HTR-8/SVneo (cell line): Measurements from ENCODE around the gene MOB1B.

ENCODE experiments used
- DNase-seq: peaks from one replicate; pipeline ENCODE4 v3.0.0; 2011; ENCODE audit warnings: low spot score, mixed read lengths; ENCODE audit not compliant: insufficient read length
- FAIRE-seq: peaks from 2 replicates; lab custom pipeline; 2011; peaks lifted over from hg19 to GRCh38; lab: Jason Lieb, UNC

MOB1B gene

DNA sequence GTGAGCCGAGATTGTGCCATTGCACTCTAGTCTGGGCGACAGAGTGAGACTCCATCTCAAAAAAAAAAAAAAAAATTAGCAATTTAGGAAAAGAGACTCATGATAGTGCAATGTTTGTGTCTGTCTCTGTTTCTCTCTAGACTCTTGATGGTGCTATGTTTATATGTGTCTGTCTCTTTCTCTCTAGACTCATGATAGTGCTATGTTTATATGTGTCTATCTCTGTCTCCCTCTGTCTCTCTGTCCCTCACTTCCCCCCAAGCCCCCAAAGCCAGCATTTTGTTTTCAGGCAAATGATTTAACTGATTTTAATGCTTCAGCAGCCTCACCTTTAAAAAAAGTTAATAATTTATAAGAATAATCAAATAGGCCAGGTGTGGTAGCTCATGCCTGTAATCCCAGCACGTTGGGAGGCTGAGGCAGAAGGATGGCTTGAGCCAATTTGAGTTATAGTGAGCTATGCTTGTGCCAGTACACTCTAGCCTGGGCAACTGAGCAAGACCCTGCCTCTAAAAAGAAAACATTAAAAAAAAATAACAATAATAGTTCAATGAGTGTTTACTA lies 6.9 kb downstream of the MOB1B start:
- no peak for DNase-seq
- no peak for FAIRE-seq

DNA sequence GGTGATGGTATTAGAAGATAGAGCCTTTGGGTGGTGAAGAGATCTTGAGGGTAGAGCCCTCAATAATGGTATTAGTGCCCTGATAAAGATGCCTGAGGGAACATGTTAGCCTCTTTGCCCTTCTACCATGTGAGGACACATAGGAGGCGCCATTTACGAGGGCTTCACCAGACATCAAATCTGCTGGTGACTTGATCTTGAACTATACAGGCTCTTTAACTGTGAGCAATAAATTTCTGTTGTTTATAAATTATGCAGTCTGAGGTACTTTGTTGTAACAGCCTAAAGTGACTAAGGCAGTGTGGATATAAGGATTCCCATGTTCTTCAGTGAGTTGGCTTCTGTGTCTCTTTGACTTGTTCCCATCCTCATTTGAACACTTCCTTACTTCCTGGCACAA lies 11.8 kb downstream of the MOB1B start:
- FAIRE-seq (no peak), DNase-seq (no peak)

- no peak for DNase-seq
- no peak for FAIRE-seq
These were observed 12.5 kb downstream of the MOB1B start for GRCh38 chr4:70914631-70915030.

DNA sequence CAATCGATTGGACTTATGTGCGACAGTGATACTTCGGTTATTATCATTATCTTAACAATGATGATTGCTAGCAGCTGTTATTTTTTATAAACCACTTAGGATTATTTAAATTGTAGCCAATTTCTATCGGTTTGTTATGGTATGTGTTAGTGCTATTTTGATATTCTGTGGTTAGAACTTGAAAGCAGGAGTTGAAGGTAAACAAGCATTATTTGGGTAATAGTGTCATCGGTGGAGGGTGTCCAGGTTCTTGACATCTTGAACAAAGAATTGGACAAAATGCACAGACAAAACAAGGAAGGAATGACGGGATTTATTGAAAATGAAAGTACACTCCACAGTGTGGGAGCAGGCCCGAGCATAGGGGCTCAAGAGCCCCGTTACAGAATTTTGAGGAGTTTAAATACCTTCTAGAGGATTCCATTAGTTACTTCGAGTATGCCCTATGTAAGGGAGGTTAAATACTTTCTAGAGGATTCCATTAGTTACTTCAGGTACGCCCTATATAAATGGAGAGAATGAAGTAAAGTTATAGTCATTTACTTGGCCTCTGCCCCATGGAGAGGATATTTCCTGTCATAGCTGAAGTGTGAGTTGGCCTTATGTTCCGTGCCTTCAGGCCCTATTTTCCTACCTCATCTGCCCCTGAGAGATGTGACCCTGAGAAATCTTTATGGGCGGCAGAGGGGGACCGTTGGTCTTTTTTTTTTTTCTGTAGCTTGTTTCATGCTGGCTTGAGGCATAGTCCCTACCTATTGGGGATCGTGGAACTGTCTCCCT lies 13.1 kb downstream of the MOB1B start:
- no peak for FAIRE-seq
- peak; percentile 13 for DNase-seq

DNA sequence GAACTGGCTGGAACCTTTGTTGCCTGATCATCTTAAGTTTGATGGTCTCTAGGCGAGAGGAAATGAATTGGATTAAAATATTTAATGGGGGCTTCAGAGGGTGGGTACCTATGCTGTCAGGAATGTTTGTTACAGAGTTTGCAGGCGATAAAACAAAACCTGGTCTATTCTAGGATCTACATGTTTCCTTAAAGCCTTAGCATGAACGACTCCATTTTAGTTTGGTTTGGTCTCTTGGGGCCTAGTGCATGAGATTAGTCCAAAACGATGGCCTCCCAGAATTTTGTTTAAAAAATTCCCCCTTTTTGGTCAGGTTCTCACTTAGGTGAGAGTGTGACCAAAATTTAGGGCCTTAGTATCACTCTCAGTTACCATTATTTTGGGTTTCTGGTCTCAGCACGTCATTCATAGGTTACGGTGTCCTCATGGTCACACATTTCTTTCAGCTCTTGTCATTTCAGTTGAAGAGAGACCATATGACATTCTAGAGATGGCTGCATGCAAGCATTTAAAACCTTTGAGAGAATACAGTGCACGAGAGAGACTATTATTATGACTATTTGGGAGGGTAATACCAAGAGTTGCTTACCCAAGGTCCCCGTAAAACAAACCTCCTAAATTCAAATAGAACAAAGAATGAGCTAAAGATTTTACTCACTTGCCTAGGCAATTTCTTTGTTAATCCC lies 13.8 kb downstream of the MOB1B start:
- FAIRE-seq (no peak), DNase-seq (no peak)

- FAIRE-seq: no peak
- DNase-seq: no peak
These were observed 18.4 kb downstream of the MOB1B start for GRCh38 chr4:70920592-70920991.

GRCh38 chr4:70925418-70925817 lies 23.2 kb downstream of the MOB1B start:
- no peak for FAIRE-seq
- no peak for DNase-seq

DNA sequence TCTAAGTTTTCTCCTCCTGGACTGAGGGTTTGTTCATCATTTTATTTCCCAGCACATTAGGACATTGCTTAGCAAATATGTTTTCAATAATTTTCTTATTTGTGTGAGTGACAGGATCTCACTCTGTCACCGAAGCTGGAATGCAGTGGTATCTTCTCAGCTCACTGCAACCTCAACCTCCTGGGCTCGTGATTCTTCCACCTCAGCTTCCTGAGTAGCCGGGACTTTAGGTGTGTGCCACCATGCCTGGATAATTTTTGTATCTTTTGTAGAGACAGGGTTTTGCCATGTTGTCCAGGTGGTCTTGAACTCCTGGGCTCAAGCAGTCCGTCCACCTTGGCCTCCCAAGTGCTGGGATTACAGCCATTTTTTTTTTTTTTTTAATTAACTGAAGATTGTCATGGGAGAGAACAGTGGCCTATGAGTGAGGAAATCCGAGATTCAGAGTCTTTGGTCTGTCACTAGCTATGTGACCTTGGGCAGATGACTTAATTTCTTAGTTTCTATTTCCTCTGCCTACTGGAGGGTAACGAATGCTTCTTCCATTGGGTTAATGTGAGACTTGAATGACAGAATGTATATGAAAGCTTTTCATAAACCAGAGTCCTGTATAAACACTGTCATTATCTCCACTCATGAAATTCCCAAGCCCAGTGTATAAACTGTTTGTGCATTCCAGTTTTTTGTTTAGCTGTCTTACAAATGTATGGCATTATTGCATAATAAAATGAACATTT lies 23.9 kb downstream of the MOB1B start:
- DNase-seq: no peak
- no peak for FAIRE-seq

DNA sequence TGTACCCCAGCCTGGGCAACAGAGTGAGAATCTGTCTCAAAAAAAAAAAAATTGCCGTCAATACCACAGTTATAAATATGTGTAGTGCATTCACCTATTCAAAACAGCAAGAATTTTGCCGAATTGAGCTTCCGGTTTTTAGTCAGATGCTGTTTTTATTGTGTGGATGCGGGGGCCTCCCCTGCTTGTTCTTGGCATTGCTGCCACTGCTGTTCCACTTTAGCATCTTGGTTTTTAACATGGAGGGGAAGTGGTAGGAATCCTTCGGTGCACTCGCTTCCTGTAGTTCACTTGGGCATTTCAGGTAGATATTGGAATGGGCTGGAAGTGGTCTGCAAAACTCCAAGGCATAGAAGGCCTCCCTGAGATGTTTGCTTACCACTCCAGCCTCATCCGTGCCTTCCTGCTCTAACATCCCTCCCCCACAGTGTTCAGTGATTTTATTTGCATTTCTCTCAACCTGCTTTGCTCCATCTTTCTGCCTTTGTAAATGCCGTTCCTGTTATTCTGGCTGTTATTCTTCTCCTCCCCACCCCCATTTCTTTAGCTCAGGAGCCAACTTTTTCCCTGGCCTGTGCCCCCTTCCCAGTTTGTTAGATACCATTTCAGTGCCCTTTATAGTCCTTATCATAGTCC lies 25.5 kb downstream of the MOB1B start:
- FAIRE-seq (no peak), DNase-seq (no peak)

DNA sequence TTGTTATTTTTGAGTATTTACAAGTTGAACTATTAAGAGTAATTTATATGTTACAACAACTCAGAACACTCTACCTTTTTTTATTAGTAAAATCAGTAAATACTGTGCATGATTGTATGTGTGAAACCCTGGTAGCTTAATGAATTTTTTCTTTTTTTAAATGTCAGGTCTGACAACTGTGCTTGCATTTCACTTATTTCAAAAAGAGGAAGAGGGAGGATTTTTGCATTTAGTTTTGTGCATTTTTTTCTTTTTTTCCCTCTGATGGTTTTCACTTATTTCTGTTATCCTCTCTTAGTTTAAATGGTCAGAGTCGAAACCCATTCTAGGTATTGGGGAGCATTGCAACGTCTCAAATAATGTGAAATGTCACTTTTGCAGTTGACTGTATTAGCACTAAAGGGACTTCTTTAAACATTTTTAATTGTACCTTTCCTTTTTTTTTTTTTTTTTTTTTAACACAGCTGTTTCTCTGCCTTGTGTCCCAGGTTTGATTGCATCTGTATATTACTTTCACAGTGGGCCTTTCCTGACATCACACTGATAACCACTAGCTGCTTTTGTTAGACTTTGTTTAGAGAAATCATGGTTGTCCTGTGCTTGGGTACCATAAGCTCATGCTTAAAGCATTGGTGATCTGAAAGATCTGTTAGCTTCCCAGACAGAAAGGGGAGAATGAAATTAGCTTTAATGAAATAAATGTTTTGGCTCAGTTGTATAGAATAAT lies 28.5 kb downstream of the MOB1B start:
- FAIRE-seq: no peak
- DNase-seq: no peak

DNA sequence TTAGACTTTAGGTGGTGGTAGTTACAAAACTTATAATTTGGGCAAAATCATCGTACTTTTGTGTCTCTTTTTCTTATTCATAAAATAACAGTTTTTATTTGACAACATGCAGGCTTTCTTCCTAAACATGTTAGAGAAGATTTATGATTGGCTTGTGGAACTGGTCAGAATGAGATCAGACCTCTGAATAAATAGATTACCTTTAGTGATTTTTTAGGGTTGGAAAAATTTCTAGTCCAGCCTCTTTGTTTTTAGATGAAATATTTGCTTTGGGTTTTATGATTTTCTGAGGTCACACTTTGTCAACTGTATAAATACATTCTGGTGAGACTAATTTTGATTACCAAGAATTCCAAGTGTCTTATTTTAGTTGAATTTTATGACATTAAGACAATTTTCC lies 29.2 kb downstream of the MOB1B start:
- FAIRE-seq (no peak), DNase-seq (no peak)

GRCh38 chr4:70932984-70933383 lies 30.8 kb downstream of the MOB1B start:
- DNase-seq (no peak), FAIRE-seq (no peak)

DNA sequence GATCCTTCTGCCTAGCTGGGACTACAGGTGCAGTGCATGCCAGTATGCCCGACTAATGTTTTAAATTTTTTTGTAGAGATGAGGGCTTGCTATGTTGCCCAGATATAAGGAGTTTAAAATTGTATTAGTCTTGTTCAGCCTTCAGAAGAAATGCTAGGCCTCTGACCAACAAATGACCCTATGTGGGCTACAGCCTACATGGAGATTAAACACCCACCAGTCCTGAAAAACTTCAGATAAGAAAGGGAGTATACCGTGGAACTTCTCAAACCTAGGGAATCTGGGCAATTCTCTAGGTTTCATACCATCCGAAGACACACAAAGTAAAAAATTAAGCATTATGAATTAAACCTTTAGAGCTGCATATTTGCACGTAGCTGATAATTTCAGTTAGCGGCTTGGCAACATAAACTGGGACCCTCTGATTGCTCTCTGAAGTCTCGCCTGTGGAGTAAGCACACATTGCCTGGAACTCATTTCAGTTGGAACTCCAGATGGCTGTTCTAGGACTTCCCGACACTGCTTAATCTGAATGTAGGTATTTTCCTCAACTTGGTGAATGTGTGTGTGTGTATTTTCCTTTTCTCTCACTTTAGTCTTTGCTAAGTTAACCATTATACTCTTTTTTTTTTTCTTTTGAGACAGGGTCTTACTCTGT lies 33.0 kb downstream of the MOB1B start:
- DNase-seq: no peak
- FAIRE-seq: no peak

GRCh38 chr4:70936200-70936787 lies 34.1 kb downstream of the MOB1B start:
- no peak for FAIRE-seq
- DNase-seq: no peak

DNA sequence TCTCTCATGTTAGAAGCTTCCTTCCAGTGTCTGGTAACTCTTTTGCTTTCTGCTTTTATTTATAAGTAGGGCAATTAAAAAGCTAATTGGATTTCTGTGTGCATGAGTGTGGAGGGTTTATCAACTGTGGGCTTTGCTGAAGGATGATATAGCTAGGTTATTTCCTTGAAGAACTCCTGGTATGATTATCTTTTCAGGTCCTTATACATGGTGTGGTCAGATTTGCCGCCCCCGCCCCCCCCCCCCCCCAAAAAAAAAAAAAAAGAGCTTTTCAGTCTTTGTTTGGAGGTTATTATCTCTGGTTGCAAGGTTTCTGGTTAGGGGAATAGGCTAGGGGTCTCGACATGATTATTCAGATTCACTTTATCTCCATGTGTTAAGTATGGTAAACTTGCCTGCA lies 35.9 kb downstream of the MOB1B start:
- DNase-seq: no peak
- no peak for FAIRE-seq

DNA sequence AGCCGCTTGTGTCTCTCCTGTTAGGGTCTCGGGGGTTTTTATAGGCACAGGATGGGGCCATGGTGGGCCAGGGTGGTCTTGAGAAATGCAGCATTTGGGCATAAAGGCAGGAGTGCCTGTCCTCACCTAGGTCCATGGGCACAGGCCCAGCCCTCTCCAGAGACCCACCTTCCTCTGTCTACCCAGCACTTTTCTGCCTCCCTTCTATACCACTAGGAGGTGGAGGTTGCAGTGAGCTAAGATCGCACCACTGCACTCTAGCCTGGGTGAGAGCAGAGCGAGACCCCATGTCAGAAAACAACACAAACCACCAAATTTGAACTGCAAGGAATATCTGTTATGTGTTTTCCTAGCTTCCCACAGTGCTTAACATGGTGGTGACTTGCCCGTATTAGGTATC lies 38.0 kb downstream of the MOB1B start:
- no peak for FAIRE-seq
- DNase-seq: no peak

DNA sequence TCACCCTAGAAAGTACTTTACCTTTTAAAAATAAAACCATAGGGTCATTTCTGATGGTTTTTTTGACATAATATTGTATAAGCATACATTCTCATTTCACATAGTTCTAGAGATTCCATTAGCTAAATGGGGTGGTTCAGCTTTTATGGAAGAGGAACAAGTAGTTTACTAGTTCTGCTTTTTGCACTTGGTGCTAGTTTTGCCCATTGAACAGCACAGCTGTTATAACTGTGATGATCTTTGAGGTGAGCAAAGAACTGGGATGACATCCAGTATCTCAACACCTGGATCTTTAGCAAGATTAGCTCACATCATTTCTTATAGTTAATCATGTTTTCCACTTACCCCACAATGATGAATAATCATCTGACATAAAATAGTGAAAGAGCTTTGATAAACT lies 40.9 kb downstream of the MOB1B start:
- DNase-seq (no peak), FAIRE-seq (no peak)

DNA sequence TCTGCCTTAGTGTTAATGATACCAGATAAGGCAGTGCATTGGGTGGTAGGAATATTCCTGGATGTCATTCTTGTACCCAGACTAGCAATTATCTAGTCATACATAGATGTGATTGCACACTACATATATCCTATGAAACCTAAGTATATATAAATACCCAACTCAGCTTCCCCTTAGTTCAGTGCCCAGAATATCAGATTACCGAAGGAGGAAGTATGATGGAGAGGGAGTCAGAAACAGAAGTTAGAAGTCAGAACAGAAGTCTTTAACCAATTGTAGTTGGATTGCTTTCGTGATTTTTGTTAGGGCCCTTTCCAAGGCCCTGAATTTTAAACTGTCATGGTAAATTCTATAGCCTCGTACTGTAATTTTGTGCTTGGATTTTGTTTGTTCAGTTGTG lies 42.9 kb downstream of the MOB1B start:
- DNase-seq (no peak), FAIRE-seq (no peak)

DNA sequence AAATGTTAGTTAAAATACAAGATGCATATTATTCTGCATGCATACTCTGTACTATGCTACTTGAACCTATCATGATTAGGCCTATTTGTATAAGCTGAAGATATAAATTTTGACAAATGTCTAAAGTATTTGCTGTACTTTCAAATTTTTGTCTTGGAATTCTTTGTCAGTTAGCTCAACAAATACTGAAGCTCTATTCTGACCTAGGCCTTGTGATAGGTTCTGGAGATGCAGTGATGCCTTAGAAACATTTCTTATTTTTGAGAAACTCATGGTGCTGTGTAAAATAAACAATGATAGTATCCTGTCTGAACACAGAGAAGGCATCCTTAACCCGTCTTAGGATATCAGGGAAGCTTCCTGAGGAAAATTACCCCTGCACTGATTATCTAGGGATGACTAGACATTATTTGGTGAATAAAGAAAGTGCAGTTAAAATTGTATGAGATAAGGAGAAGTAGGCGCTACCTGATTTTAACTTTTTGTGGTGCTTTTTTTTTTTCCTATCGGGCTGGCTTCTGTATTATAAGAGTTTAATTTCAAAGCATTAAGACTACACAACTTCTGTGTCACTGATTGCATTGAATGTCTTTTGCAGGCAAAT lies 43.4 kb downstream of the MOB1B start:
- DNase-seq (no peak), FAIRE-seq (no peak)
